ENCODE results near the gene C22orf42. TPM values are rescaled to one million over a fixed set of nuclear protein-coding genes. Genes with fewer than 3 reads are reported as not detected.

Gene C22orf42
- total RNA-seq, 2 donors from 2014 or later, result 0.20 TPM; not detected in 1

DNA sequence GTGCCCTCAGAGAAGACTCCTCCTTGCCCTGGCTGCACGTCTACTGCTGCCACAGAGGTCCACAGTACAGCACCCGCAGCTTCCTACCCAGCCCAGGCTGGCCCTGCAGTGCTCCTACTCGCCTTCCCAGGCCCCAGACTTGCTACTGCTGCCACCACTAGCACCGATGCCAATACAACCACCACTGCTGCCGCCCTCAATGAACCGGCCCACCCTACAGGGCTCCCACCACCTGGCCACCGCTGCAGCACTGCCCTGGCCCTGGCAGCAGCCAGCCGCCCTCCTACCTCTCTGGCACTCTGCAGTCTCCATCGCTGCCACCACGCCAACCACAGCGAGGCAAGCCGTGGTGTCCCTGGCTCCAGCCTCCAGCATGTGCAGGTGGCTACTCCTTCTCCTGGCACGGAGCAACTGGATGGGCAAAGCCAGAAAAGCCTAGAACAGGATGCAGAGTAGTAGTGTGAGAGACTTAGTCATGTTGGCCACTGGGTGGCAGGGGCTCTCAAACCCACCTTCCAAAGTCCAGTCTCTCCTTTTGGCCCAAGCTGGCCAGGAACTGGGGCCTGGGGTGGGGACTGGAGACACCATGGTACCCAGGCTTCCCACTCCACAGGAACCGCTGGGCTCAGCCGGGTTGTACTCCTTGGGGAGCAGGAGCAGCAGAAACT is 39.4 kb downstream of the C22orf42 start:
- Histone ChIP-seq H3K9ac (ENCODE audit: extremely low read depth, low read length, poor library complexity, severe bottlenecking) (no peak overlapping the region), H3K4me1 (ENCODE audit: control insufficient read depth, insufficient read depth, low read length) (no peaks in the 10 kb centered on the region), H3K27ac (ENCODE audit: low read depth, low read length) (no peak overlapping the region), H3K27me3 (ENCODE audit: control insufficient read depth, insufficient read depth, low read length, poor library complexity, severe bottlenecking) (peaks cover 4% of the 10 kb centered on the region), H3K4me3 (ENCODE audit: low read length) (no peak overlapping the region), H3K36me3 (ENCODE audit: control insufficient read depth, insufficient read depth, low read length) (no peaks in the 10 kb centered on the region), H3K9me3 (ENCODE audit: control insufficient read depth, low read length) (no peaks in the 10 kb centered on the region)
- H3K4me1 Mint-ChIP-seq, result peaks cover 9% of the 10 kb centered on the region
- H3K27ac Mint-ChIP-seq, result no peak overlapping the region
- no peaks in the 10 kb centered on the region for H3K36me3 Mint-ChIP-seq (ENCODE audit: low read depth)
- DNase-seq, result no peak
- no peak overlapping the region for H3K4me3 Mint-ChIP-seq
- TF ChIP-seq, protein P1, sequence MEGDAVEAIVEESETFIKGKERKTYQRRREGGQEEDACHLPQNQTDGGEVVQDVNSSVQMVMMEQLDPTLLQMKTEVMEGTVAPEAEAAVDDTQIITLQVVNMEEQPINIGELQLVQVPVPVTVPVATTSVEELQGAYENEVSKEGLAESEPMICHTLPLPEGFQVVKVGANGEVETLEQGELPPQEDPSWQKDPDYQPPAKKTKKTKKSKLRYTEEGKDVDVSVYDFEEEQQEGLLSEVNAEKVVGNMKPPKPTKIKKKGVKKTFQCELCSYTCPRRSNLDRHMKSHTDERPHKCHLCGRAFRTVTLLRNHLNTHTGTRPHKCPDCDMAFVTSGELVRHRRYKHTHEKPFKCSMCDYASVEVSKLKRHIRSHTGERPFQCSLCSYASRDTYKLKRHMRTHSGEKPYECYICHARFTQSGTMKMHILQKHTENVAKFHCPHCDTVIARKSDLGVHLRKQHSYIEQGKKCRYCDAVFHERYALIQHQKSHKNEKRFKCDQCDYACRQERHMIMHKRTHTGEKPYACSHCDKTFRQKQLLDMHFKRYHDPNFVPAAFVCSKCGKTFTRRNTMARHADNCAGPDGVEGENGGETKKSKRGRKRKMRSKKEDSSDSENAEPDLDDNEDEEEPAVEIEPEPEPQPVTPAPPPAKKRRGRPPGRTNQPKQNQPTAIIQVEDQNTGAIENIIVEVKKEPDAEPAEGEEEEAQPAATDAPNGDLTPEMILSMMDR (conservative IDR thresholded peaks at IDR 0.05), result peak; percentile 63
- WGBS, 2 experiments (ENCODE audit: insufficient coverage in 1 of 2, insufficient read length in 1 of 2), result 82 to 86% methylated on average over 12 to 15 of the region's 15 CpGs
- no peaks in the 10 kb centered on the region for H3K9me3 Mint-ChIP-seq
- no peaks in the 10 kb centered on the region for H3K27me3 Mint-ChIP-seq (ENCODE audit: insufficient read depth)

- Mint-ChIP-seq H3K36me3 (ENCODE audit: low read depth) (no peaks in the 10 kb centered on the region), H3K27ac (no peak overlapping the region), H3K27me3 (ENCODE audit: insufficient read depth) (peaks cover 15% of the 10 kb centered on the region), H3K4me3 (no peak overlapping the region), H3K9me3 (no peaks in the 10 kb centered on the region), H3K4me1 (no peaks in the 10 kb centered on the region)
- H3K4me1 ChIP-seq (ENCODE audit: control insufficient read depth, insufficient read depth, low read length), result no peaks in the 10 kb centered on the region
- TF ChIP-seq, protein P1 (conservative IDR thresholded peaks at IDR 0.05), result no peak
- no peak for DNase-seq
- H3K9ac ChIP-seq (ENCODE audit: extremely low read depth, low read length, poor library complexity, severe bottlenecking), result no peak overlapping the region
- peaks cover 17% of the 10 kb centered on the region for H3K27me3 ChIP-seq (ENCODE audit: control insufficient read depth, insufficient read depth, low read length, poor library complexity, severe bottlenecking)
- no peaks in the 10 kb centered on the region for H3K36me3 ChIP-seq (ENCODE audit: control insufficient read depth, insufficient read depth, low read length)
- 100% methylated on average over 1 of the region's 2 CpGs; no CpG with 5 or more reads in 1 of the 2 experiments for WGBS, 2 experiments (ENCODE audit: insufficient coverage in 1 of 2, insufficient read length in 1 of 2)
- no peak overlapping the region for H3K4me3 ChIP-seq (ENCODE audit: low read length)
- no peak overlapping the region for H3K27ac ChIP-seq (ENCODE audit: low read depth, low read length)
- H3K9me3 ChIP-seq (ENCODE audit: control insufficient read depth, low read length), result no peaks in the 10 kb centered on the region
Observed at GRCh38 chr22:32112380-32112779, 46.7 kb downstream of the C22orf42 start.

DNA sequence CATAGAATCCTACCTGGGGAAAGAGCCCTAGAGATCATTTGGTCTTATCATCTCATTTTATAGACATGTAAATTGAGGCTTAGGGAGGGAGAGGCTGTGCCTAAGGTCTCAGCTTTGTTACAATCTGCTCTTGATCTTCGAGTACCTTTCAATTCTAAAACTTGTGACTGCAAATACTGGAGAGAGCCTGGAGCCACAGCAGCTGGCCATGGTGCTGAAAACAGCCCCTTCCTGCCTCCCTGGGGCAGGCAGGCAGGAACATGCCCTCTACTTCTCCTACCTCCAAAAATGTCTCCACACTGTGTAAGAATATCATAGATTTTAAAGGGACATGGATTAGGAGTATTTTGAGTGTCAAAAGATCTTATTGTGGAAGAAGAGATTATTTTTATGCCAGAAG is 52.2 kb downstream of the C22orf42 start:
- no peaks in the 10 kb centered on the region for H3K9me3 Mint-ChIP-seq
- H3K4me3 Mint-ChIP-seq, result no peak overlapping the region
- H3K27ac ChIP-seq (ENCODE audit: low read depth, low read length), result no peak overlapping the region
- no peak overlapping the region for H3K4me3 ChIP-seq (ENCODE audit: low read length)
- H3K36me3 Mint-ChIP-seq (ENCODE audit: low read depth), result no peaks in the 10 kb centered on the region
- no peaks in the 10 kb centered on the region for H3K4me1 Mint-ChIP-seq
- TF ChIP-seq, protein P1 (conservative IDR thresholded peaks at IDR 0.05), result no peak
- H3K4me1 ChIP-seq (ENCODE audit: control insufficient read depth, insufficient read depth, low read length), result no peaks in the 10 kb centered on the region
- H3K27me3 Mint-ChIP-seq (ENCODE audit: insufficient read depth), result peaks cover 17% of the 10 kb centered on the region
- no peak overlapping the region for H3K9ac ChIP-seq (ENCODE audit: extremely low read depth, low read length, poor library complexity, severe bottlenecking)
- WGBS, 2 experiments (ENCODE audit: insufficient coverage in 1 of 2, insufficient read length in 1 of 2), result 0 to 50% methylated on average over 1 of the region's 1 CpG
- H3K27me3 ChIP-seq (ENCODE audit: control insufficient read depth, insufficient read depth, low read length, poor library complexity, severe bottlenecking), result peaks cover 25% of the 10 kb centered on the region
- peak; percentile 89 for DNase-seq
- H3K27ac Mint-ChIP-seq, result no peak overlapping the region
- no peaks in the 10 kb centered on the region for H3K9me3 ChIP-seq (ENCODE audit: control insufficient read depth, low read length)
- H3K36me3 ChIP-seq (ENCODE audit: control insufficient read depth, insufficient read depth, low read length), result no peaks in the 10 kb centered on the region
